ENCODE measurements around the gene DMRT3. TPM values are rescaled to one million over a fixed set of nuclear protein-coding genes. Genes with fewer than 3 reads are reported as not detected.
"Not testable (repeated sequence)": the region's sequence is repeated elsewhere in the genome, so short reads cannot be mapped to it uniquely, and the experiment has no call there.

The DMRT3 gene
- total RNA-seq, 1 donor from 2014 or later: not detected

DNA sequence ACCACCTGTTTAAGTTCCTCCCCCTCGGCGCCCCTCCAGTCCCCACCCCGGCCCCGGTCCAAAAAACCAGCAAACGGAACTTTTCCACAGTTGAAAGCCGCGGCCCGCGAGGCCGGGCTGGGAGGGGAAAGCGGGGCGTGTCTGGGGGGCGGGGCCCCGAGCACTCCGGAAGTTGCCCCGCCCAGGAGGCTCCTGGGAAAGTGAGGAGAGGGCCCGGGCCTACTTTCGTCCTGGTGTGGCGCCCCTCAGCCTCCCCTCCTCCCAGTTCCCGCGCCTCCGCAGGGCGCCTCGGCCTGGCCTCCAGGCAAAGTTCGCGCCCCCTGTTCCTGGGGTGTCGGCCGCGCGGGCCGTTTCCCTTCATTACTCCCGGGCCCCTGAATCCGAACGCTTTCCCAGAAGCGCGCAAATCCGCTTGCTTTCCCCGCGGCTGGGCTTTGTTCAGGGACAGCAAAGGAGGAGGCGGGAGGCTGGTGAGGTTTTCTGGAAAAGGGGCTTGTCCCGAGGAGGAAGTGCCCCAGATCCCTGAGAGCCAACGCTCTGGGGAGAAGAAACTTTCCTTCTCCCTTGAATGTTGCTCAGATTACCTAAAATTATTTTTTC is 4.5 kb upstream of the DMRT3 start:
- ATAC-seq: peak; percentile 63

DNA sequence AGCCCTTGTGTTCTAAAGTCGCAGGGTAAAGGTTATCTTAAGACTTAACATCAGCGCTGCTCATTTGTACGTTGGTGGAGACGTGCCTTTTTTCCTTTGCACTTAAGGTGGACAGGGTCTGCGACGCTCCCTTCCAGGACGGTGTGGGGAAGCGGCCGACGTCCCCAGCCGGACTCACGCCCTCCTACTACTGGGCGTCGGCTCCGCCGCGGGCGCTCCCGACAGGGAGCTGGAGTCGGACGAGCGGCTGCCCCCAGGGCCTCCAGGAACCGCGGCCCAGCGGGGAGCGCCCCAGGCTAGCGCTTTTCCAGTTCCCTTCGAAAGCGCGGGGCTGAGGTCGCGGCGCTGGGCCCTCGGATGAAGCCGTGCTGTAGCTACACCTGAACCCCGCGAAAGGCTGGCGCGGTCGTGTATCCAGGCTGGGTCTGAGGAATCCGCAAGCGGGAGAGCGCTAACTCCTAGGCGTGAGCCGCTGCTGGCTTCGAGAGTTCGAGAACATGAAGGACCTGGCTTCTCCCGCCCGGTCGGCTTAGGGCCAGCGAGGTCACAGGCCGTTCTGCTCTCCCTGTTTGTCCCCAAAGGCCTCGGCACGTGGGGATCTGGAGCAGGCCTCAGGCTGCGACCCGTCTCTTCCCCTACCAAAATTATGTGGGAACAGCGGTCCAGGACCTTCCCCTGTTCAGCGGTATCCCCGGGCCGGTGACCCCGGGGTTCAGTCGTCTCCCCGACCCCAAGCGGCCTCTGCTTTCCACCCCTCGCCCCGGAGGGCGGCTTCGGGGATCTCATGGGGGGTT is 3.8 kb upstream of the DMRT3 start:
- ATAC-seq: no peak

DNA sequence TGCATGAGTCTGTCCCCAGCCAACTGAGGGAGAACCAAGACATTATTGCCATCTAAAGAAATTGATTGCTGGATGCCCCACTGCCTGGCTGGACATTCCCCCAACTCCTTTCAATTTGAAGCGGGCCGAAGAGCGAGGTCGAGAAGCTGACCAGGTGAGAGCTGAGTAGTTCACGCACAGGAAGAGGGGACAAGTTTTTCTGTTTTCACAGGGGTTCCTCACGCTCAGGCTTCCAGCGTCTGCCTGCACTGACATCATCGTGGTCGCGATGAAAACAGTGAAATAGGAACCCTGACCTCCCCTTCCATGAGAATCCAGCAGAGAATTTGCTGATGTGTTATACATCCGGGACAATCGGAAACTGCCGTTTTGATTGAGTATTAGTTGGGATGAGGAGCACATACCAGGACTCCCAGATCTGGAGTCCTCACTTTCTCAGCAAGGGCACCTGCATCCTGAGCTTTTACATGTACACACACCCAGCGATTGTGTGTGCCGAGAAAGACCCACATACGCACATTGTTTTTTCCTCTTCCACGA is 3.1 kb upstream of the DMRT3 start:
- no peak for ATAC-seq

DNA sequence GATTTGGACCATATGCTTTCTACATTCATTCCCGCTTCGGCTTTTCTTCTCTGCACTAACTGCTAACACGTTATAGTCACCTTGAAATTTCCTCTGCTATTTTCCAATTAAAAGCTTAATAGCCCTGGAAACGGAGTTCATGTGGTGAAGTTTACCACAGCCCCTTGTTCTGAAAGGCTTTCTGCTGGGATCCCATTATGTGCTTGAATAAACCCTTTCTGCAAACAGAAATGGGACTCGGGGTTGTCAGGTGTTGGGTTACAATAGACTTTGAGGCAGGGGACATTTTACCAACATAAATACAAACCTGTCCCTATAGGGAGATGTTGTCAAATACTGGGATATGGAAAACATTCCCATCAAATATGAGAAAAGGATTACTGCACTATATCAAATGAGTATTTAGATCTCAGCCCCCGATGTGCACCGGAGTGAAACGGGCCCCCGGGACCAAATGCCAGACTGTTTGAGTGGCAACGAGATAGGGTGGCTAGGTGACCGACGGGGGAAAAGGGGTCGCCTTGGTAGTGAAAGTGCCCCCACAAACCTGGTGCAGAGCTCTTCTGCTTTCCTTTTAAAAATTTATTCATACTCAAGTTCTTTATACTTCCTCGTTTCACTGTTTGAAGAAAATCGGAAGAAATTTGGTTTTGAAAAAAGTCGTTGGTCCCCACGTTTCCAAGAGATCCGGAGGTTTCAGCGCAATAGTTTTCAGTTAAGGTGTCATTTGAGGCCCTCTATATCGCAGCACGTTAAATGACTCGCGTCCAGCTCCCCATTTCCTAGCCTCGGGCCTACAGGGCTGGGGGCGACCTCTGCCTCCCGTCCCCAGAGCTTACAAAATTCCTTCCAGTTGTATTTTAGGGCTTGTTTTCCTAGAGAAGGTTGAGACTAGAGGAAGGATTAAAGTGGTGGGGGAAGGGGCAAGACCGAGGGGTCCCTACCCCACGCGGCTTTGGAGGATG is 2.1 kb upstream of the DMRT3 start:
- ATAC-seq: no peak

DNA sequence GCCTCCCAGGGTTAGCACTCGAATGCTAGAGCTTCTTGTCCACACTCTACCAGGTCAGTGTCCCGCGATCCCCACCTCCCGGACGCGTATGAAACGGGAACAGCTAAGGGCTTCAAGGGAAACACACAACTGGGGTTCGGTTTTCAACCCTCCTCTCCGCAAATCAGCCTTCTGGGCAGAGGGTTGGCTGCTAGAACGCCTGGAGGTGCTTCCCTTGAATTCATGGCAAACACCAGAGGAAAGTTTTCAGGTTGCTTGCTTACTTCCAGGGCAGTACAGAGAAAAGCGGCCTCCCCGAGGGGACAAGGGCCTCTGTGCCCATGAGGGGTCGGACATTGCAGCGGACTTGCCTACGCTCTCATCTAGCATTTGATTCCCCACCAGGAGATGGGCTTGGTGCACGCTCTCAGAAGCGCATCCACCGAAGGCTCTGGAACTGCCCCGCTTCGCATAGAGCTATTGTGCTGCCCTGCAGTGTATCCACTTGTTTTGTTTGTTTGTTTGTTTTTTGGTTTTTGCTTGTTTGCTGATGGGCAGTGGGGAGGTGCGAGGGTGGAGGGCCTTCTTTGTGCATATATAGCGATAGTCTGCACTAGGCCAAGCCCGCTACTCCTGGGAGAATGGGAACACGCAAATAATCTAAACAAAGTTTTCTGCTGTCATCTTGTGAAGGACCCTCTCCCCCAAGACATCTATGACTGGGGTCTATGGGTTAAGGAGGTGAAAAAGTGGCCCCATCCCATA is 1.3 kb upstream of the DMRT3 start:
- no peak for ATAC-seq

DNA sequence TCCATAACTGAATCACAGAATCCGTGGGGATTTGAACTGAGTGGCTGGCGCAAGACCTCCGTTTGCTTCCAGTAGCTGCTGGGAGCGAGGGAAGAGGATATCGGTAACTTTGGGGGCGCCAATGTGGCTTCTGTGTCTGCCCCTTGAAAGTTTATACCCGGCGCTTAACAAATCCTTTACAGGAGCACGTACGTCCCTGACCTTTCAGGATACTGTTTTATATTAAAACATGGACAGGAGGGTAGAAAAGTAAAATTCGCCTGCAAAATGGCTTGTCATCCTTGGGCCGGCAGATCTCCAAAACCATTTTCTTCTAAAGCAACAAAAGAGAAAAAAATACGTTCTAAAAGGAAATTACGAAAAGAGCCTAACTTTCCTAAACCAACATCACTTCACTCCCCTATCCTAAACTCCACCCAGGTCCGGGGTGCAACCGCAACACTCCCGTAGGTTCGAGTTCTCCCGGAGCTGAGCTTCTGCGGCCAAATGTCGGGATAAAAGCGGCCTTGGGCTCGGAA is 656 bp upstream of the DMRT3 start:
- no peak for ATAC-seq

DNA sequence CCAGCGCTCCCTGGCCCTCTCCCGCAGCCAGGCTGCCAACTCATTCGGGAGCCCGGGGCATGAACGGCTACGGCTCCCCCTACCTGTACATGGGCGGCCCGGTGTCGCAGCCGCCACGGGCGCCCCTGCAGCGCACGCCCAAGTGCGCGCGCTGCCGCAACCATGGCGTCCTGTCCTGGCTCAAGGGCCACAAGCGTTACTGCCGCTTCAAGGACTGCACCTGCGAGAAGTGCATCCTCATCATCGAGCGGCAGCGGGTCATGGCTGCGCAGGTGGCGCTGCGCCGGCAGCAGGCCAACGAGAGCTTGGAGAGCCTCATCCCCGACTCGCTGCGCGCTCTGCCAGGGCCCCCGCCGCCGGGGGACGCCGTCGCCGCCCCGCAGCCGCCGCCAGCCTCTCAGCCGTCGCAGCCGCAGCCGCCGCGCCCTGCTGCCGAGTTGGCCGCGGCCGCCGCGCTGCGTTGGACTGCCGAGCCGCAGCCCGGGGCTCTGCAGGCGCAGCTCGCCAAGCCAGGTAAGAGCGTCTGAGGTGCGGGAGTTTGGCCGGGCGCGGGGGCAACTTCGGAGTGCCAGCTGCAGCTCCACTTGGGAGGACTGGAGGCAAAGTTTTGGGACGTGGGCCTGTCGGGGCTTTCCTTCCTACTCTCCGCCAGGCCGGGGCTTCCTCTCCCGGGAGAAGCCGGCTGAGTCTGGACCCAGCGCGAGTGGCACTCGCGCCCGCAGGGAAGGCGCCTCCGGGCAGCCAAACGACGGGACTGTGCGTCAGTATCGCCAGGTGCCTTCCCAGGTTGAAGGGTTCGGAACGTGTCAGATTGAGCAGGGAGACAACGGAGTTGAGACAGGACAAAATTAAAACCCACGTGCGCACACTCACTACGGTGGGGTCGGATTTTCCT is 735 bp downstream of the DMRT3 start:
- peak; percentile 47 for ATAC-seq

DNA sequence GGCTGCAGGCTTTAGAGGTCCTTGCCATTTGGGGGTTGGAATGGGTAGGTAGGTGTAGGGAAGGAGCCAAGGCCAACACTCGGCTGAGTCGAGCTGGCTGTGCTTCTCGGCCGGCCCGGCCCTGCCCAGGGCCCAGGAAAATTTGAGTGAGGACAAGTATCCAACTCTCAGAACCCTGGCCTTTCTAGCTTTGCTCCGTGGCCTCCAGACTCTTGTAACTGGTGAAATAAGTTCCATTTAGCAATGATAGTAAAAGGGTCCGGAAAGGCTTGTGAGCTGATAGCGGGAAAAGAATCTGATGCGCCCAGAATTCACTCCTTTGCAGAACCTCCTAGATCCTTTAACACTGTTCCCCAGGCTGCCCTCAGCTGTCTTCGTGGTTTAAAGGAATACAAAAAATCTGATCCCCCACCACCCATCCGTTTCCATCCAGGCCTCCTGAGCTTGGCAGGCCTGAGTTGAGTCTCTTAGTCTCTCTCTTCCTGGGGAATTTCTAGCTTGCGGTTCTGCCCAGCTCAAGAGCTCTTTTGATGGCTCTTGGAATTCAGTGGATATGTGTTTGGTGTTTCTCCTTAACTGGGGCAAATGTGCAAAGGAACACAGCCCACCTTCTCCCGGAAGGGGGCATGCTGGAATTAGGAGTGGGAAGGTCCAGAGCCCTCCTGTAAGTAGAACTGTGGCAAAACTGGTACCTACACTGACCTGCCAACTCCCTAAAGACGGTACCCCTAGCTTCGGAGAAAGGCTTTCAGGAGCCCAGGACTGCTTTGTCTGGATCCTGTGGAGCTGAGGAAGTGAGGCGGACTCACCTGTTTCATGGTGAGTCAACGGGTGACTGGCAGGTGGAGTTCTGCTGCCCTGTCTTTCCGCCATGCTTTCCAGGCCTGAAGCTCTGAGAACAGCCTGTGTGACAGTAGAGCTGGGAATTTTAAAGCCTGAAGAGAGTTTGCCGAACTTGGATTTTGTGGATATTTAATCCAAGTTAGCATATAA is 1.7 kb downstream of the DMRT3 start:
- no peak for ATAC-seq

DNA sequence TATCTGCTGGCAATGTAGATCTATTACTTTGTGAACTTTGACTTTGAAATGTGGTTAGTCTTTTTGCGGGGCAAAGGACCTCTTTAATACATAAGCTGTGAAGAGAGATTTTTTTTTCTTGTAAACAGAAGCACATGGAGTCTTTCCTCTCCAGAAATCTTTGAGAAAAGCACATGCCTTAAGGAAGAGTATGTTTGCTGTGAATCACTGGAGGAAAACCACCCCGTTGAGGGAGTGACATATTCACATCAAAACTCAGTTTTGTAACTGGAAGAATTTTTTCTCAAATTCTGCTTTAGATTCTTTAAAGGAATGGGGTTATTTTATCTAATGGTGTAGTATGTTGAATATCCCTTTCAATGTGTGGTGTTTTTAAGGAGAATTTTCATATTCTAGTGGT is 3.5 kb downstream of the DMRT3 start:
- ATAC-seq: no peak

DNA sequence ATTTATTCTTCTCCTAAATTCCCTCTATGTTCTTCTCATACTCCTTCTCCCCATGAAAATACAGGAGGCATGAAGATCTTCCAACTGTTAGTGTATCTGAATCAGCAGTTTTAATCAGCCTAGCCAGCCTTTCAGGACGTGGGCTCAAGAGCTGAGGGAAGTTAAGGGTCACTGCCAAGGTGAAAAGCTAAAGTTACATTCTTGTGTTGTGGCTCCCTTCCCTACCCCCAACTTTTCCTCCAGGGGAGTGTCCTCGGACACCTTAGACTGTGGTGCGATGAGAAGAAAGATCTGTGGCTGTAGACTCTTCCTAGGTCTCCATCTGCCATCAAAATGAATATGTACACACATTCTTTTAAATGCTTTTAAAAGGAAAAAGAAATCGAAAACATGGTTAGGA is 4.2 kb downstream of the DMRT3 start:
- no peak for ATAC-seq

DNA sequence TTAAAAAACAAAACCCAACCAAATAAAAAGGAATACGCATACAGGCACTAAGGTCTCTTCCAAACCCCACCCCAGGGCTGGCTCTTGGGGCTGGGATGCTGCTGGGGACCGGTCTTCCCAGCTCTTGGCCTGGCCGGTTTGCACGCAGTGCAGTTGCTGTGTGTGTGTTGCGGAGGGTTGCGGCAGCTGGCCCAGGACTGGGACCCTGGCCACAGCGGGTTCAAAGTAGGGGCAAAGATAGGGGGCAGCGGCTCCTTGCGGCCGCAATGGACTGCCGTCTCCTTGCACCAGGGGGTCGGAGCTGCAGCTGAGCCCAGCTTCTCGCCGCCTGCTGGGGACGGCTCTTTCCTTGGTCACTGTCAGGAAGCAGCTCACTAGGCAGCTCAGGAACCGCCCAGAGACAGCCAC is 5.0 kb downstream of the DMRT3 start:
- no peak for ATAC-seq

DNA sequence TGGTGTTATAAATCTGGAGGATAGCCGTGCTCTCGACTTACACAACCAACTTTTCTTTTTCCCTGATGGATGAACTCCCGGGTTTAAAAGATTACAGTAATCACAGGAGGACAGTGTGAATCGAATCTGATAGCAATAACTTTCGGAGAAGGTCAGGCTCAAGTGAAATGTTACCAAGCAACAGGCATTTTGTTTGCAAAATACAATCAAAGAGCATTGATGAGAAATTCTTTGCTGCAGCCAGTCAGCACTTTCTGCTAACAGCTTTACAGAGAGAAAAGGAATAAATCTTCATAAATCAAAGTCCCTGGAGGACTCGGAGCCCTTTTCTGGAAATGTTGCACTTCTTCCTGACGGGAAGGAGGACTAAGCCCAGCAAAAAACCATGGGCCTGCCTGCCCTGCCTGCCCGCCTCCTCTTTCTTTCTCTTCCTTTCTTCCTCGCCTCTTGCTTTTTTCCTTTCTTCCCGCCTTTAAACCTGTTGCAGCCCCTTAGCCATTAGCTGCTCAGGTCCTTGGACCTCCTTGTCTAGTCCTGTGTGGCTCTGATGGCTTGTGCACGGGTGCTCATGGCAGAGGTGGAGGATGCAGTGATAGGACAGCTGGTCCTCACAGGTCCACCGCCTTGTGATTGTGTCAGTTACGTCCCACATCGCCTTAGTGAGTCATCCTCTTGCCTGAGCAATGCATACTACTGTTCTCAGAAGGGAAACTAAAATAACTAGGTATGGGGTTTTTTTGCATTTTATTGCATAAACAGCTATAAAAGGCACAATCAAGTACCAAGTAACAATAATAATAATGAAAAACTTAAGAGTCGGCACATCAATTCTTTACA is 6.2 kb downstream of the DMRT3 start:
- ATAC-seq: no peak

DNA sequence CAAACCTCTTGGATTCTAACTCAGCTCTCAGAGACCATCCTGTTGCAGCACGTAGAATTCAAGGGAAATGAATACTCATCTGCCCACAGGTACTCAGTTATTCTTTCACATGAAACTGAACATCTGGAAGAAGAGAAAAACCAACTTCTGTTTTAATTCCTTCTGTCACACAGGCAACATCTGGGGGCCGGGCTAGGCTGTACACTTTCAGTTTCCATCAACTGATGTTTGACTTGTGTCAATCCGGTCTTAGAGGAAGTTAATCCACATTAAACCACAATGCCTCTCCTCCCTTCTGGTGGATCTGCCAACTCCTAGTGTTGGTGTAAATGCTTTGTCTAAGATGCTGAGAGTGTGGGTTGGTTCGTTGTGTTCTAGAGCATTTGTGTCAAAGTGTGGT is 17.6 kb downstream of the DMRT3 start:
- no peak for ATAC-seq

DNA sequence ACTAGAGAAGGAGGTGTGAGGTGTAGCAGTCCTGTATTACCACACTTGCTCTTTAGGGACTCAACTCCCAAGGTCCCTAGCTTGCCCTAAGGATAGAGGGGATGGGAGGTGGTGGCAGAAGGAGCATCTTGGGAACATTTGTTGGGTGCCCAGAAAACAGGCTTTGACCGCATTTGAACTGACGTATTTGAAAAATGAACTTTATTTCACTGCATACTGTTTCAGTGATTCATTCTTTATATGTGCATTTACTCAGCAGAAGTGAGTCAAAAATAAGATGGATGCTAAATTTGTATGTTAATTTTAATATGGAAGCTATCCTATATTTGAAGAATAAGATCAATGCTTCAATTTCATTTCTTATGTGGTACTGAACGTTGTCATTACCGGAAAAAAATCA is 18.7 kb downstream of the DMRT3 start:
- ATAC-seq: no peak

DNA sequence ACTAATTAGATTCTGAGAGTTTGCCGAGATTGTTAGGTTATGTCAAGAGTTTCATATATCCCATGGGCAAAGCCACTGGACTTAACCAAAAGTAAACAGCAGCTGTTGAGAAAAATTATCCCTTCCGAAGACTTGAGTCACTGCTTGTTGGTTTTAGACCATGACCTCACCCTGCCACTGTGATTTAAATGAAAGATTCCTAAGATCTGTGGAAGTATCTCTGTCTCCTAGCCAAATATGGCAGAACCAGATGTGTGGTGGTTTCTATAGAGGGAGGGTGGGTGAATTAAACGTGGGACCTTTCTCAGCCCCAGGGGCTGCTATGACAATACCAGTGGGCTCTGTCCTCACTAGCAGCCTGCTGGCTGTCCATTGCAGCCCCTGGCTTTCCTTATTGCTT is 19.3 kb downstream of the DMRT3 start:
- ATAC-seq: no peak

DNA sequence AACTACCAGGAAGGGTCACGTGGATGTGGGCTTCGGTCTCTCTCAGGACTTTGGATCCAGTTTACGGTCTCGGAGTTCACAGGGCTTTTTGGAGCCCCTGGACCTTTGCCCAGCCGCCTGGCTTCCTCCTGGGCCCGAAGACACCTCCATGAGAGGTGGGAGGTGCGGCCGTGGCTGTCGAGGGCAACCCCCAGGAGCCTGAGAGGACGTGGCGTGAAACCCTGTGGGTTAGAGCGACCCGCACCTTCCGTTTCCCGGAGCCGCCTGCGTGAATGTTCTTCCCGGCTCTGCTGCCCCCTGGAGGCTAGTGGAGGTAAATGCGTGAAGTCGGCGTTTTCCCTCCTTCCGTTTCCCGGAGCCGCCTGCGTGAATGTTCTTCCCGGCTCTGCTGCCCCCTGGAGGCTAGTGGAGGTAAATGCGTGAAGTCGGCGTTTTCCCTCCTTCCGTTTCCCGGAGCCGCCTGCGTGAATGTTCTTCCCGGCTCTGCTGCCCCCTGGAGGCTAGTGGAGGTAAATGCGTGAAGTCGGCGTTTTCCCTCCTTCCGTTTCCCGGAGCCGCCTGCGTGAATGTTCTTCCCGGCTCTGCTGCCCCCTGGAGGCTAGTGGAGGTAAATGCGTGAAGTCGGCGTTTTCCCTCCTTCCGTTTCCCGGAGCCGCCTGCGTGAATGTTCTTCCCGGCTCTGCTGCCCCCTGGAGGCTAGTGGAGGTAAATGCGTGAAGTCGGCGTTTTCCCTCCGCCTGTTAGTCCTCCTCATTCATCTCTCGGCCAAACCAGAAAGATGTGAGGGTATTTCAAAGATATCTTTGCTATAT is 22.1 kb downstream of the DMRT3 start:
- not testable (repeated sequence) for ATAC-seq

DNA sequence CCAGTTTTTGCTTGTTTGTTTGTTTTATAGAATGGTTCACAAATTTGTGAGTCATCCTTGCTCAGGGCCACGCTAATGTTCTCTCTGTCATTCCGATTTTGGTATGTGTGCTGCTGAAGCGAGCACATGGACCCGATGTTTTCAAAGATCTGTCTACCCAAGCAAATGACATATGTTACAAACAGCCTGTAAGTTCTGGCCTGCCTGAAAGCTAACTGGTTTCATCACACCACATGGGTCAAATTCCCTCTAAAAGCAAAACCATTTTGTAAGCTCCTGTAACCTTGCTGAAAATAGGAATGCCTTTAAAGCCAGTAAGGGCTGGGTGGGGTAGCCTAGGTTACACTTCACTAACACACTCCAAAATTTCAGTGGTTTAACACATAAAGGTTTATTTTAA is 25.4 kb downstream of the DMRT3 start:
- no peak for ATAC-seq

DNA sequence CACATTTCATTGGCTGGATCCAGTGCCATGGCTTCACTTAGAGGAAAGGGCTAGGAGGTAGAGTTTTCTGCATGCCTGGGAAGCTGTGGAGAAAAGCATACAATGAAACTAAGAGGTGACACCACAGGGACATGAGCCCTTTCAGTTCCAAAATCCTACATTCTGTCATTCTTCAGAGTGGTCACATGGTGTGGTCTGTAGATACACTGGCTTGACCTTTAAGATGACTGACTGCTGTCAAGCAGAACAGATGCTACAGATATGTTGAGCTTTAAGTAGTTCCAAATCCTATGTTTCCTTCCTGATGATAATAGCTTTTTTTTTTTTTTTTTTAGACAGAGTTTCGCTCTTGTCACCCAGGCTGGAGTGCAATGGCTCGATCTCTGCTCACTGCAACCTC is 26.2 kb downstream of the DMRT3 start:
- no peak for ATAC-seq
